Non-pigmented ciliary epithelial cell (primary cell): Measurements from ENCODE around the gene FAM83E.
"Not testable (repeated sequence)": the region's sequence is repeated elsewhere in the genome, so short reads cannot be mapped to it uniquely, and the experiment has no call there.

Source experiments
- DNase-seq: peaks from one replicate; pipeline ENCODE4 v3.0.0-alpha.2; 2010; ENCODE audit warnings: low read depth

The FAM83E gene

DNA sequence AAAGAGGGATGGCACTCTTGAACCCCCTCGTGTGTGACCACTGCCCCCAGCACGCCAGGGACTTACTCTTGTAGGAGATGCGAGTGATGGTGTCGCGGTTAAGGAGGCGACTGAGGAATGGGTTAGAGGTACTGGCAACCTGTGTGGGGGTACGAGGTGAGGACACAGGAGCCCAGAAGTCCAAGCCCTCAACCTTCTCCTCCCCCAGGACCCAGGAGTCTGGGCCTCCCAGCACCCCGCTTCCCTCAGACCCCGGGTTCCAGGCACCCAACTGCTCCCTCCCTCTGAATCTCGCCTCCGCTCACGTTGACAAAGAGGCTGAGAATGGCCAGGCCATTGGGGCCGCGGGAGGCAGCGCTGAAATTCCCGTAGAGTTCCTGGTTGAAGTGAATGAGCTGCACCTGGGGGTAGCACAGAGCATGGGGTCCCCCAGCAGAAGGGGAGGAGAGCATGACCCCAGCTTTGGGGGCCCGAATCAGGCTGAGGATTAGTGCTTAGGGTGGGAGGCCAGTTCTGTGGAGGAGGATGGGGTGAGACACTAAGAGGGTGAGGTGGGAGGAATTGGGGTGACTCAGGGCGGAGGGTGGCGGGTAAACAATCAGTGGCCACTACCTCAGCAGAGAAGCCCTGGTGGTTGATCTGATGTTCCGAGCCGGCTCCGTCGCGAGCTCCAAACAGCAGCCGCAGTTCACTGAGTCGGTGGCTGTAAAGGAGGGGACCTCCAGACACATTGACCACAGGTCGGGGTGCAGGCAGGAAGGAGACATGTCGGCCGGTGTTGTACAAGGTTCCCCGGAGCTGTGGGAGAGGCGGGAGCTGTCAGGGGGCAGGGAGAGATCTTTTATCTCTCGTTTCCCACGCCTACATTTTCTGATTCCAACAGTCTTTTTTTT lies 24.9 kb upstream of the FAM83E start:
- no peak for DNase-seq

DNA sequence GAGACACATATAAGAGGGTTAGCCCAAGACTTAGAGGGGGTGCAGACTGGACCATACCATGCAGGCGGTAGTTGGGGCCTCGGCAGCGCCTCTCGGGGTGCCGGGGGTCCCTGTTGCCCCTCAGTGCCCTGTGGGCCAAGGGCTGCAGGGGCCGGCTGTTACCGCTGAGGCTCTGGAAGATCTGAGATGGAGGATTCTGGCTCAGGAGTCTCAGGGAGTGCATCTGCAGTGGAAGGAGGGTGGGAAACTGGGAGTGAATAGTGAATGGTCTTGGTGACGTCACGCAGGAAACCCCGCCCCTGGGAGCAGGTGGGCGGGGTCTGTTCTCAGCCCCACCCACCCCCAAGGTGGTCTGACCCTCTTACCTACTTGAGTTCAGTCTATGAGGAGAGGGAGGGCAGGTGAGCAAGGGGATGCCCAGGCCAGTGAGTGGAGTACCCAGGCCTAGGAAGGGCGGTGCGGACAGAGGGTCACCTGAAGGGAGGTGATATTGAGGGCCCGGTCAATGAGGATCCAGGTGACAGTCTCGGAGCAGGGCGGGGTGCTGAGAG lies 24.0 kb upstream of the FAM83E start:
- no peak for DNase-seq

DNA sequence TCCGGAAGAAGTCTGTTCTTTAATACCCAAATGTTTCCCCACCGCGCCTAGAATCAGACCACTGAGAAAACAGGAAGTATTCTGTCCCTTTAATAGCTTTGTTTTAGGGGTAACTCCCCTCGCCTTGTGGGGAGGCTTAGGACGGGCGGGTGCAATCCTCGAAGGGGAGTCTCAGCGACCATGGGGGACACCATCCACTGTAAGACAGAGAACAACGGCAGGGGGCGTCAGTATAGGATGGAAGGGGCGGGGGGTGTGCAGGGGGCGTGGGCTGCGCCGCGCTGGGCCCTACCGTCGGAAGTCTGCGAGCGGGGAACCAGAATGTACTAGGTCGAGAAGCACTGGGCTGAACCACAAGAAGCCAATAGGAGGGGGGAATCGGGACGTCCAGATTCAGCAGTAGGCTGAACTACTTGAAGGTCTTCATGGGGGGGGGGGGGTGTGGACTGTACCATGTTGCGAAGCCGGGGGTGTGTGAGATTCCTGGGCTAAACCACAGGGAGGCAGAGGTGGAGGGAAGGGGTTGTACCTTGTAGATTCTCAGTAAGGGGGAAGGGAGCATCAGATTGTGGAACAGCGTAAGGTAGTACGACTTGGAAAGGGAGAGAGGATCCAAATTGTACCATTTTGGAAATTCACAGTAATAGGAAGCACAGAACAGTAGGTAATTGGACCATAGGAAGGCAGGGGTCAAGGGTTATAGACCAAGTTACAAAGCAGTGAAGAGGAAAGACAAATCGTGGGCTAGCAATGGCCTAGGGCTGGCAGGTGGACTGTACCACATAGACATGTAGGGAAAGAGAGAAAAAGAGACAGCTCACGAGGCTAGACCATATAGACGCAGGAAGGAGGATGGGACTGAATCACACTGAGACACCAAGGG lies 23.3 kb upstream of the FAM83E start:
- no peak for DNase-seq

DNA sequence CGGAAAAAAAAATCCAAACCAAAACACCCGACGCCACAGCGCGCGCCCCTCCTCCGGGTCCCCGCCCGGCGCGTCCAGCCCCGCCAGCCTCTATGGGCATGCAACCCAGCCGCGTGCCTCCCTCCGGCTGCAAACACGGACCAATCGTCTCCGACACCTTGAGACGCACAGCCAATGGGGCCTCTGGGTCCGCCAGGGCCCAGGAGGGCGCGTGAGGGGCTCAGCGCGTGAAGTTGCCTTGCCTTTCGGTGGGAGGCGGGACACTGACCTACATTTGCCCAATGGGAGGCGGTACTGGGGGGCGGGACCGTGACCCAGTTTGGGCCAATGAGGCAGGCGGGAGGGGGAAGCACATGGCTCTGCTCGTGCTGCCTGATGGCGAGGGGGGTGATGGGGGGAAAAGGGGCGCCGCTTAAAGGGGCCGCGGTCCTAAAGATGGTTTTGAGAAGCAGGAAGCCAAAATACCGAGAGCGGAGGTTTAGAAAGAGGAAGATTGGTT lies 22.6 kb upstream of the FAM83E start:
- no peak for DNase-seq

GRCh38 chr19:48636859-48637448 lies 22.1 kb upstream of the FAM83E start, which contains the start of gene DBP:
Gene DBP (minus strand): TSS chr19:48637379. CDS start chr19:48636994, 385 bp downstream.
- DNase-seq: no peak

DNA sequence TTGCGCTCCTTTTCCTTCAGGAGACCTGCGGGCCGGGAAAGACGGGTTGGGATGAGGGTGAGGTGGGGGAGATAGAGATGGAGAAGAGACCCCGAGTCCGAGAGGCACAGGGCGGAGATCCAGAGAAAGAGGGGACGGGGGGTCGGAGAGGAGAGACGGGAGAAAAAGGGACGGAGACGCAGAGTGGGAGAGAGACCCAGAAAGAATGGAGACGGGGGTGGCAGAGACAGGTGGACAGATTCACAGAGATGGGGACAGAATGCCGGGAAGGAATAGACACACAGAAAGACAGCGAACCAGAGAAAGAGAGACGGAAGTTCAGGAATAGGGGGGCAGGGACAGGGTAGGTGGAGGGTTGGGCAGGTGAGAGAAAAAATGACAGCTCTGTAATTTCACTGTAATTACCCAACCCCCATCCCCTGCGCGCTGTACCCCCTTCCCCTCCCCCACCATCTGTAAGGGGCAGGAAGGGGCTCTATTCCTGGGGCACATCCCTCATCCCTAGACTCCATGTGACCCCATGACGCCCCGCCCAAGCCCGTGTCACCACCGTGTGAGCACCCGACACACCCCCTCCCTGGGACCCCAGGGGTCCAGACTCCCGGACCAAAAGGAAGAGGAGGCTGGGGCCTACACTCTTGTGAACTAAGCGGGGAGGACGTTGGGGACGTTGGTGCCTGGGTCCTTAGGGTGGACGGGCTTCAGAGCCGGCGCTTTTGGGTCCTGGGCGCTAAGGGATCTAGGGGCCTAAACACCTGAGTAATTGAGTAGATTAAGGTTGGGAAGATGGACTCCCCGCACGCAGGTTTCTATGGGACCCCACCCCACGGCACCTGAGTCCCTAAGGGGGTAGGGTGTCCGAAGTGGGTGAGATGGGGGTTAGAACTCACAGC lies 21.3 kb upstream of the FAM83E start:
- no peak for DNase-seq

GRCh38 chr19:48635263-48635965 lies 20.5 kb upstream of the FAM83E start:
- no peak for DNase-seq

- no peak for DNase-seq
Observed at GRCh38 chr19:48634424-48635262, 19.8 kb upstream of the FAM83E start.

DNA sequence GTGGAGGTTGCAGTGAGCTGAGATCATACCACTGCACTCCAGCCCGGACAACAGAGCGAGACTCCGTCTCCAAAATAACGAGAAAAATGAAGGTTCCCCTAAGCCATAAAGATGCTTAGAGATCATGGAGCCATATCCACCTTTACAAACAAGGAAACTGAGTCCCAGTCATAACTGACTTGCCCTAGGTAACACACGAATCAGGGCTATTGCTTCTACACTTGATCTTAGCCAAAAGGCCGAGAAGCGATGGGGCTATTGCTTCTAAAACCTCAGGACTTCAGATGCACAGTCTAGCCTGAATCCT lies 19.1 kb upstream of the FAM83E start:
- no peak for DNase-seq

- DNase-seq: no peak
Observed at GRCh38 chr19:48633148-48634035, 18.5 kb upstream of the FAM83E start.

DNA sequence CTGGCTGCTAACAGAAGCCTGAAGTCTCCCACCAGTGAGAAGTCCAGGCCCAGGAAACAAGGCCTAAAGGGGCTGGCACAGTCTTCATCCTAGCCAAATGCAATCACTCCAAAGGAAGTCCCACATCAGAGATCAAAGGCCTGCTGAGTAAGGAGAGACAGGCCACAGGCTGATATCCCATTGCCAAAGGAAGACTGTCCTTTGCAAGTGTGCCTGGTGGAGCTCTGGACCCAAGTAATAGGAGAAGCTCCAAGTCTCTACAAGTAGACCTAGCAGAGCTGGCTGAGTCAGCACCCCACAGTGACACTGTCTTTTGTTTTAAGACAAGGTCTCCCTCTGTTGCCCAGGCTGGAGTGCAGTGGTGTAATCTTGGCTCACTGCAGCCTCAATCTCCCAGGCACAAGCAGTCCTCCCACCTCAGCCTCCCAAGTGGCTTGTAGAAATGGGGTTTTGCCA lies 17.8 kb upstream of the FAM83E start:
- DNase-seq: no peak

DNA sequence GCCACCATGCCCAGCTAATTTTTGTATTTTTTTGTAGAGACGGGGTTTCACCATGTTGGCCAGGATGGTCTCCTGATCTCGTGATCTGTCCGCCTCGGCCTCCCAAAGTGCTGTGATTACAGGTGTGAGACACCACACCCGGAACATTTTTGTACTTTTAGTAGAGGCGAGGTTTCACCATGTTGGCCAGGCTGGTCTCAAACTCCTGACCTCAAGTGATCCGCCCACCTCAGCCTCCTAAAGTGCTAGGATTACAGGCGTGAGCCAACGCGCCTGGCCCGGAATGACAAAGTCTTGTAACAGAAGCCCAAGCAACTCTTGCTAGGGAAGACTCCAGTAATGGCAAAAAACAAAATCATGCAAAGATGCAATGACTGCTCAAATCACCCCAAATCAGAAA lies 17.4 kb upstream of the FAM83E start:
- not testable (repeated sequence) for DNase-seq

- no peak for DNase-seq
Observed at GRCh38 chr19:48631225-48631624, 16.3 kb upstream of the FAM83E start.

GRCh38 chr19:48630296-48631063 lies 15.6 kb upstream of the FAM83E start:
- no peak for DNase-seq

DNA sequence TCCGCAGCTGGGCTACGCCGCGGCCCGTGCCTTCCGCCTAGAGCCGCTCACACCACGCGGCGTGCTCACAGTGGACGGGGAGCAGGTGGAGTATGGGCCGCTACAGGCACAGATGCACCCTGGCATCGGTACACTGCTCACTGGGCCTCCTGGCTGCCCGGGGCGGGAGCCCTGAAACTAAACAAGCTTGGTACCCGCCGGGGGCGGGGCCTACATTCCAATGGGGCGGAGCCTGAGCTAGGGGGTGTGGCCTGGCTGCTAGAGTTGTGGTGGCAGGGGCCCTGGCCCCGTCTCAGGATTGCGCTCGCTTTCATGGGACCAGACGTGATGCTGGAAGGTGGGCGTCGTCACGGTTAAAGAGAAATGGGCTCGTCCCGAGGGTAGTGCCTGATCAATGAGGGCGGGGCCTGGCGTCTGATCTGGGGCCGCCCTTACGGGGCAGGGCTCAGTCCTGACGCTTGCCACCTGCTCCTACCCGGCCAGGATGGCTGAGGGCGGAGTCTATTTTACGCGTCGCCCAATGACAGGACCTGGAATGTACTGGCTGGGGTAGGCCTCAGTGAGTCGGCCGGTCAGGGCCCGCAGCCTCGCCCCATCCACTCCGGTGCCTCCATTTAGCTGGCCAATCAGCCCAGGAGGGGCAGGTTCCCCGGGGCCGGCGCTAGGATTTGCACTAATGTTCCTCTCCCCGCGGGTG lies 14.9 kb upstream of the FAM83E start:
- no peak for DNase-seq

DNA sequence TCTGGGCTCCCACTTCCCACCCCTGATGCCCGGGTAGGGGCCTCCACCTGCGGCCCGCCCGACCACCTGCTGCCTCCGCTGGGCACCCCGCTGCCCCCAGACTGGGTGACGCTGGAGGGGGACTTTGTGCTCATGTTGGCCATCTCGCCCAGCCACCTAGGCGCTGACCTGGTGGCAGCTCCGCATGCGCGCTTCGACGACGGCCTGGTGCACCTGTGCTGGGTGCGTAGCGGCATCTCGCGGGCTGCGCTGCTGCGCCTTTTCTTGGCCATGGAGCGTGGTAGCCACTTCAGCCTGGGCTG lies 14.4 kb upstream of the FAM83E start:
- DNase-seq: no peak
